A673 (cell line): ENCODE results near the gene ARHGAP12. TPM values are rescaled to one million over a fixed set of nuclear protein-coding genes. Genes with fewer than 3 reads are reported as not detected.
A peak's percentile ranks its signal among the peaks of the same experiment; 100 is the strongest.

ENCODE experiments used
- BruUV-seq: library from RNA; stranded (reverse); fragments of 400-500 nt; replicated peaks from 2 replicates; lab custom pipeline; 2021; lab: Mats Ljungman, UMichigan
- CTCF ChIA-PET: fragments of 300-600 bp; sonication (Branson Sonifier 250); formaldehyde crosslinking; loops from one replicate; lab custom pipeline; 2022; ENCODE audit warnings: antibody characterized with exemption; lab: Charles Lee
- POLR2A ChIA-PET: fragments of 300-600 bp; sonication (Branson Sonifier 250); formaldehyde crosslinking; loops from one replicate; lab custom pipeline; 2022; ENCODE audit warnings: antibody characterized with exemption; ENCODE audit not compliant: low non-redundant PET; lab: Charles Lee
- DNase-seq: peaks from one replicate; pipeline ENCODE4 v3.0.0-alpha.2; 2015; ENCODE audit warnings: low spot score
- H3K27ac ChIP-seq: fragments of 200-600 bp; sonication (generic); 2 replicates; pipeline ENCODE4 v1.5.1; 2016; ENCODE audit warnings: mixed run types, low read depth, mild to moderate bottlenecking, mixed read lengths, antibody characterized with exemption, low read length; ENCODE audit not compliant: poor library complexity, severe bottlenecking
- H3K27me3 ChIP-seq: fragments of 200-600 bp; sonication (generic); replicated peaks from 2 replicates; pipeline ENCODE4 v1.6.1; 2017; ENCODE audit warnings: mixed run types, low read depth, mild to moderate bottlenecking, mixed read lengths, antibody characterized with exemption, low read length; ENCODE audit not compliant: insufficient read depth, poor library complexity
- H3K36me3 ChIP-seq: fragments of 200-600 bp; sonication (generic); 2 replicates; pipeline ENCODE4 v1.6.1; 2016; ENCODE audit warnings: mixed run types, mild to moderate bottlenecking, mixed read lengths, antibody characterized with exemption, low read length; ENCODE audit not compliant: insufficient read depth, poor library complexity, severe bottlenecking
- H3K4me1 ChIP-seq: fragments of 200-600 bp; sonication (generic); 2 replicates; pipeline ENCODE4 v1.6.1; 2017; ENCODE audit warnings: mixed run types, mild to moderate bottlenecking, mixed read lengths, antibody characterized with exemption, low read length; ENCODE audit not compliant: insufficient read depth, poor library complexity, severe bottlenecking
- H3K4me3 ChIP-seq: fragments of 200-600 bp; sonication (generic); 2 replicates; pipeline ENCODE4 v1.5.1; 2016; ENCODE audit warnings: low read depth, mixed run types, mild to moderate bottlenecking, mixed read lengths, low read length; ENCODE audit not compliant: poor library complexity, severe bottlenecking
- H3K9me3 ChIP-seq: fragments of 200-600 bp; sonication (generic); 2 replicates; pipeline ENCODE4 v1.6.1; 2016; ENCODE audit warnings: mixed run types, low read depth, mild to moderate bottlenecking, mixed read lengths, antibody characterized with exemption, low read length; ENCODE audit not compliant: poor library complexity, severe bottlenecking
- CTCF ChIP-seq: fragments of 300-800, 200-600 bp; sonication (generic); conservative IDR thresholded peaks from 2 replicates; pipeline ENCODE4 v1.5.1; 2017; ENCODE audit warnings: low read depth, mild to moderate bottlenecking, antibody characterized with exemption, low read length, moderate library complexity, mixed read lengths
- EZH2 ChIP-seq: fragments of 200-600 bp; sonication (generic); IDR thresholded peaks from 2 replicates; pipeline ENCODE4 v1.6.1; 2017; ENCODE audit warnings: borderline replicate concordance, low read depth, mild to moderate bottlenecking, mixed read lengths, antibody characterized with exemption, low read length; ENCODE audit not compliant: poor library complexity, severe bottlenecking
- intact Hi-C: fragments of 100-400 bp; cut with micrococcal nuclease; formaldehyde crosslinking; loops from one replicate; pipeline ENCODE4 v1.10.0; 2022; ENCODE audit not compliant: unreplicated experiment
- total RNA-seq: library from RNA; stranded (reverse); gene quantifications from 2 replicates; pipeline ENCODE4 v1.2.3, GENCODE V29; 2021

ARHGAP12 gene
- total RNA-seq, 1 experiment from 2014 or later, result 30.0 TPM

DNA sequence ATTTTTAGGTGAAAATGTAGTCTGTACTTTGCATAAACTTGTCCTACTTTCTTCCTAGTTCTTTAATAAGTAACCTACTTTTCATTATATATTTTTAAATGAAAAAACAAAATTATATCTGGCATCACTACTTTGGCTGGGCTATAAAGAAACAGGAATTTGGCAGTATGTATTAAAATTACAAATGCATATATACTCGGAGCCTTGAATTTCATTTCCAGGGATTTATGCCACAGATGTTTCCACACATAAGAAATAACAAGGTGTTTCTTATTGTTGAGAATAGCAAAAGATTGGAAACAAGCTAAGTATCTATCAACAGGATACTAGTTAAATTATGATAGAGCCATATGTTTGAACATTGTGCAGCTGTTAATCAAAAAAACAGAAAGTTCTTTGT, 2.2 kb upstream of the ARHGAP12 start:
- no peak overlapping the region for H3K4me3 ChIP-seq
- ChIA-PET POLR2A (no interaction called here), CTCF (no interaction called here)
- BruUV-seq, result no TSS peak
- H3K27ac ChIP-seq, result peak overlapping the region; percentile 95
- no peaks in the 10 kb centered on the region for H3K27me3 ChIP-seq
- H3K9me3 ChIP-seq, result no peaks in the 10 kb centered on the region
- intact Hi-C loops, result no loop called here
- H3K36me3 ChIP-seq, result no peaks in the 10 kb centered on the region
- H3K4me1 ChIP-seq, result peaks cover 8% of the 10 kb centered on the region
- TF ChIP-seq CTCF, result no peak
- no peak for TF ChIP-seq EZH2
- no peak for DNase-seq

DNA sequence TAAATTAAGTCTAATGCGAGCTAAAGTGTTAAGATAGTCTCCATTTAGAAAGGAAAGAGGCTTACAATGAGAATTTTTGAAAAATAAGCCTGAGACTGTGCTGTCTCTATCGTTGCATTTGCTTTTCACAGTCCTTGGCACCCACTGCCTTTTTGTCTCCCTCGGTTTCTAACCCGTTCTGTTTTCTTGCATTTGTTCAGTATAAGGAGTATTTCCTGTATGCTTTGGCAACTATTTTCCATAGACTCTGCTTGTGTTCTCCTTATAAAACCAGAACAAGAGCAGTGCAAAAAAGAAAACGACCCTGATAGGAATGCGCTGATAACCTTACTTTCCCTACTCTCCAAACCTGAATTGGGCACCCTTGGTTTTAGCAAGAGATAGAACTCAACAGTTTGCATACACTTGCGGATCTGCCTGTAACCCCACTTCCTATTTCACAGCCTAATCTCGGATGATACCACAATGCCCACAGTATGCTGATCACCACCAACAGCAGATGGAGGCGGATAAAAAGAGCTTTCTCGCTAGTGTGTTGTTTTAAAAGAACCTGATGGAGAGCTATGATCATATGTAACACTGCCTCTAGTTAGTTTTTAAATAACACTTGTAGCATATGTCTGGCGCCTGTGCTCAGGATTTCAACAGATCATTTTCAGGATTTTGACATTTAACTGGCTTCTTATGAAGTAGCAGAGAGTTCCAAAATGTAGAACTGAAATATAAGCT, 1.6 kb upstream of the ARHGAP12 start:
- Histone ChIP-seq H3K4me3 (peak overlapping the region; percentile 97), H3K27ac (peak overlapping the region; percentile 95), H3K27me3 (no peaks in the 10 kb centered on the region), H3K36me3 (no peaks in the 10 kb centered on the region), H3K9me3 (no peaks in the 10 kb centered on the region), H3K4me1 (peaks cover 8% of the 10 kb centered on the region)
- BruUV-seq, result TSS peak; percentile 42
- no peak for TF ChIP-seq EZH2
- no peak for TF ChIP-seq CTCF
- intact Hi-C loops, result no loop called here
- ChIA-PET CTCF (interaction anchor here (1.1 kb wide), 1 partner anchor 11 kb away, joined by 4 read pairs; no protein-coding TSS in a partner anchor), POLR2A (interaction anchor here (0.6 kb wide), 1 partner anchor 173 kb away, joined by 5 read pairs; no protein-coding TSS in a partner anchor)
- peak; percentile 26 for DNase-seq

- no TSS peak for BruUV-seq
- Histone ChIP-seq H3K4me3 (peak overlapping the region; percentile 97), H3K9me3 (no peaks in the 10 kb centered on the region), H3K36me3 (no peaks in the 10 kb centered on the region), H3K27ac (peak overlapping the region; percentile 95), H3K4me1 (peaks cover 8% of the 10 kb centered on the region), H3K27me3 (no peaks in the 10 kb centered on the region)
- POLR2A ChIA-PET, result interaction anchor here (0.6 kb wide), 1 partner anchor 172 kb away, joined by 5 read pairs; no protein-coding TSS in a partner anchor
- TF ChIP-seq EZH2 (no peak), CTCF (no peak)
- intact Hi-C loops, result no loop called here
- DNase-seq, result peak; percentile 38
- CTCF ChIA-PET, result interaction anchor here (1.1 kb wide), 1 partner anchor 11 kb away, joined by 4 read pairs; no protein-coding TSS in a partner anchor
Measured at GRCh38 chr10:31929261-31930022, 811 bp upstream of the ARHGAP12 start.
